ENCODE results near the gene KDELR3.
A peak's percentile ranks its signal among the peaks of the same experiment; 100 is the strongest.

Gene KDELR3

DNA sequence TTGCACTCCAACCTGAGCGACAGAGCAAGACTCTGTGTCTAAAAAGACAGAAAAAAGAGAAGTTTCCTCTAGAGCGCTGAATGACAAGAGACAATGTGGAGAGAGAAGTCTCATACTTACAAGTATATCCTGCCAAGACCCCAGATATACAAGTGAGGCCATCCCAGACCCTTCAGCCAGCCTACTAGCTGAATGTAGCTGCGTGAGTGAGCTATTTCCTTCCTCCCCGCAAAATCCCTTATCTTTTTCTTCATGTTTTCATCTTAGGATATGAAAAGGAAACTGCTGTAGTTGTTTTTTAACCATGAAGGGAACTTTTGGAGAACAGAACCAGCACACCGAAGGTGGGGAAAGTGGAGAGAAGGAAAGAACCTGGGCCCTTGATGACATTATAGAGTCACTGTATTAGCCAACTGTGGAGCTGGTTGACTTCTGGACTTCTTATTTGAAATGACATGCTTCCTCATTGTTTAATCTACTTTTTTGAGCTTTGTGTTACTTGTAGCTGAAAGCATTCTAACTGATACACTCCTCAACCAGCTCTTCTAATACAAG is 42.6 kb downstream of the KDELR3 start:
- H3K4me1 ChIP-seq (ENCODE audit: control insufficient read depth, insufficient read depth, low read length), result no peaks in the 10 kb centered on the region
- H3K4me3 ChIP-seq (ENCODE audit: low read depth, low read length), result no peak overlapping the region
- TF ChIP-seq ZNF701 (tag by site-specific recombination; IDR thresholded peaks at IDR 0.05) (no peak), ZNF423 (tag by site-specific recombination; IDR thresholded peaks at IDR 0.05) (no peak), ZNF558 (tag by site-specific recombination; IDR thresholded peaks at IDR 0.05) (no peak), ZNF48 (tag by site-specific recombination; IDR thresholded peaks at IDR 0.05) (no peak), BCL6B (tag by site-specific recombination; IDR thresholded peaks at IDR 0.05) (no peak), ZBTB20 (tag by site-specific recombination; IDR thresholded peaks at IDR 0.05) (no peak), ZNF366 (tag by site-specific recombination; conservative IDR thresholded peaks at IDR 0.05) (no peak), ZNF23 (tag by site-specific recombination; IDR thresholded peaks at IDR 0.05; ENCODE audit: borderline replicate concordance) (no peak), ZNF658 (tag by site-specific recombination; IDR thresholded peaks at IDR 0.05) (no peak), ZNF707 (tag by site-specific recombination; IDR thresholded peaks at IDR 0.05) (no peak), ZNF280D (tag by site-specific recombination; IDR thresholded peaks at IDR 0.05) (no peak), ZNF324 (tag by site-specific recombination; IDR thresholded peaks at IDR 0.05) (no peak), ZNF157 (tag by site-specific recombination; IDR thresholded peaks at IDR 0.05) (no peak)
- TF ChIP-seq, protein P1, sequence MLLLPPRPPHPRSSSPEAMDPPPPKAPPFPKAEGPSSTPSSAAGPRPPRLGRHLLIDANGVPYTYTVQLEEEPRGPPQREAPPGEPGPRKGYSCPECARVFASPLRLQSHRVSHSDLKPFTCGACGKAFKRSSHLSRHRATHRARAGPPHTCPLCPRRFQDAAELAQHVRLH (tag by site-specific recombination; IDR thresholded peaks at IDR 0.05), result no peak
- H3K9me3 ChIP-seq (ENCODE audit: control insufficient read depth, insufficient read depth, low read depth, low read length), result no peaks in the 10 kb centered on the region
- H3K36me3 ChIP-seq (ENCODE audit: control insufficient read depth in 2 of 2, insufficient read depth in 1 of 2, low read length in 2 of 2), result no peaks in the 10 kb centered on the region
- no peak overlapping the region for H3K27ac ChIP-seq (ENCODE audit: extremely low read depth, low read depth, low read length)
- POLR2A ChIA-PET, result interaction anchor here (0.6 to 2.2 kb wide), 2 partner anchors 29 to 130 kb away, joined by 4 to 6 read pairs; no protein-coding TSS in a partner anchor
- CTCF ChIA-PET, result interaction anchor here (0.6 to 2.2 kb wide), 5 partner anchors 12 to 903 kb away, joined by 3 to 8 read pairs (median 4); no protein-coding TSS in a partner anchor

- ChIA-PET POLR2A (no interaction called here), CTCF (interaction anchor here (1.4 kb wide), 1 partner anchor 57 kb away, joined by 3 read pairs; the partner anchor contains the start of gene DMC1)
- H3K27ac ChIP-seq (ENCODE audit: extremely low read depth, low read depth, low read length), result no peak overlapping the region
- H3K4me3 ChIP-seq (ENCODE audit: low read depth, low read length), result no peak overlapping the region
- no peaks in the 10 kb centered on the region for H3K36me3 ChIP-seq (ENCODE audit: control insufficient read depth in 2 of 2, insufficient read depth in 1 of 2, low read length in 2 of 2)
- H3K4me1 ChIP-seq (ENCODE audit: control insufficient read depth, insufficient read depth, low read length), result no peaks in the 10 kb centered on the region
- H3K9me3 ChIP-seq (ENCODE audit: control insufficient read depth, insufficient read depth, low read depth, low read length), result no peaks in the 10 kb centered on the region
- TF ChIP-seq ZNF561 (tag by site-specific recombination; IDR thresholded peaks at IDR 0.05; ENCODE audit: borderline replicate concordance) (no peak), CTCF (tag by site-specific recombination; IDR thresholded peaks at IDR 0.05) (peak; percentile 76), ZNF555 (tag by site-specific recombination; conservative IDR thresholded peaks at IDR 0.05) (no peak), ZNF701 (tag by site-specific recombination; IDR thresholded peaks at IDR 0.05) (no peak), ZBTB7A (tag by site-specific recombination; IDR thresholded peaks at IDR 0.05; ENCODE audit: low read depth) (no peak), KLF1 (tag by site-specific recombination; IDR thresholded peaks at IDR 0.05) (peak; percentile 27; the same call in 1 of the 2 replicates), OSR2 (tag by site-specific recombination; IDR thresholded peaks at IDR 0.05) (no peak), WT1 (tag by site-specific recombination; IDR thresholded peaks at IDR 0.05) (no peak), ZNF302 (tag by site-specific recombination; IDR thresholded peaks at IDR 0.05; ENCODE audit: low read depth) (no peak), ZXDB (tag by site-specific recombination; IDR thresholded peaks at IDR 0.05) (peak; percentile 57), ZBTB1 (tag by site-specific recombination; IDR thresholded peaks at IDR 0.05) (no peak), ZNF24 (tag by site-specific recombination; IDR thresholded peaks at IDR 0.05) (no peak), ZNF341 (tag by site-specific recombination; IDR thresholded peaks at IDR 0.05; ENCODE audit: low read depth) (peak; percentile 72)
- TF ChIP-seq, protein P1 (tag by site-specific recombination; IDR thresholded peaks at IDR 0.05), result no peak
Observed at GRCh38 chr22:38513063-38513462, 45.2 kb downstream of the KDELR3 start.

Data from HEK293 (cell line).